ENCODE results near the gene DENND1C. TPM values are rescaled to one million over a fixed set of nuclear protein-coding genes. Genes with fewer than 3 reads are reported as not detected.

DENND1C gene
- total and polyA plus RNA-seq, 8 donors: 6.7 to 22.1 (median 18.8) TPM

DNA sequence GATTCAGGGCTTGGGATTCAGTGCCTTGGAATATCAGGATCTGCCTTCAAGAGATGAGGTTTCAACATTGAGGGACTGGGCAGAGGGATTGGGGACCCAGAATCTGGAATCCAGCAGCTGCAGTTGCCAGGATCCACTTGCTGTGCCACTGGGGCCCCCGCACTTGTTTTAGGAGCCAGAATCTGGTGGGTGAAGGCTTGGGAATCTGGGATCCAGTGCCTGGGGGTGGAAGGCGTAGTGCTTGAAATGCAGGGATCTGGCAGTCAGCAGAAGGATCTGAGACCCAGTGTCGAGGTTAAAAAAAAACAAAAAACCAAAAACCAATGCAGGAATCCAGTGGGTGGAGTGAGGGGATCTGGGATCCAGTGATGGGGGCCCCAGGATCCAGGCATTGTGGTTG, 40.7 kb downstream of the DENND1C start:
- Histone ChIP-seq H3K27me3 (no peaks in the 10 kb centered on the region), H3K4me3 (no peak overlapping the region), H3K36me3 (no peaks in the 10 kb centered on the region), H3K9me3 (no peaks in the 10 kb centered on the region), H3K27ac (no peak overlapping the region), H3K4me1 (no peaks in the 10 kb centered on the region)
- no peak for TF ChIP-seq CTCF (IDR thresholded peaks at IDR 0.05)
- DNase-seq (no peak), ATAC-seq (no peak)
- intact Hi-C loops (cut with DNase I): no loop called here

GRCh38 chr19:6439743-6440142, 41.8 kb downstream of the DENND1C start:
- DNase-seq (no peak), ATAC-seq (no peak)
- no peak for TF ChIP-seq CTCF (IDR thresholded peaks at IDR 0.05)
- Histone ChIP-seq H3K9me3 (no peaks in the 10 kb centered on the region), H3K27ac (no peak overlapping the region), H3K4me3 (no peak overlapping the region), H3K4me1 (no peaks in the 10 kb centered on the region), H3K27me3 (no peaks in the 10 kb centered on the region), H3K36me3 (no peaks in the 10 kb centered on the region)
- intact Hi-C loops (cut with DNase I): no loop called here

DNA sequence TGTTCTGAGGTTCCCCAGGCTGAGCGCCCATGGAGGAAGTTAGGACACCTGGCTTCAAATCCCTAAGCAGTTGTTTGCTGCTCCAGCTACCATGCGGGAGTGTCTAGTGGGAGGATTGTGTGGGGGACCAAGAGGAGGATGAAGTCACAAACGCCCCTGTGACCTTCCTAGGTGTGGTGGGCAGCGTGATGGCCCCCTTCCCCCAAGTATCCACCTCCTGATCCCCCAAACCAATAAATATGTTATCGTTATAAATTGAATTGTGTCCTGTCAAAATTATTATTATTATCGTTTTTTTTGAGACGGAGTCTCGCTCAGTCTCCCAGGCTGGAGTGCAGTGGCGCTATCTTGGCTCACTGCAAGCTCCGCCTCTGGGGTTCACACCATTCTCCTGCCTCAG, 47.9 kb downstream of the DENND1C start, which contains the start of gene SLC25A41:
Gene SLC25A41, minus strand, starts transcription at position 101 of the 400 bp plus-strand sequence. Its CDS starts 70 bp downstream, at position 31.
- TF ChIP-seq CTCF (IDR thresholded peaks at IDR 0.05): no peak
- Histone ChIP-seq H3K27ac (no peak within 1 kb of the TSS), H3K27me3 (no peaks in the 10 kb centered on the region), H3K36me3 (no peaks in the 10 kb centered on the region), H3K4me3 (no peak within 1 kb of the TSS), H3K4me1 (no peaks in the 10 kb centered on the region), H3K9me3 (no peaks in the 10 kb centered on the region)
- DNase-seq (no peak), ATAC-seq (no peak)
- intact Hi-C loops (cut with DNase I): no loop called here

- Histone ChIP-seq H3K27me3 (no peaks in the 10 kb centered on the region), H3K36me3 (no peaks in the 10 kb centered on the region), H3K4me3 (no peak overlapping the region), H3K27ac (no peak overlapping the region), H3K9me3 (no peaks in the 10 kb centered on the region), H3K4me1 (no peaks in the 10 kb centered on the region)
- DNase-seq: no peak
- intact Hi-C loops (cut with DNase I): no loop called here
- TF ChIP-seq CTCF (IDR thresholded peaks at IDR 0.05): no peak
- no peak for ATAC-seq
Observed at GRCh38 chr19:6433165-6433564, 48.4 kb downstream of the DENND1C start.

DNA sequence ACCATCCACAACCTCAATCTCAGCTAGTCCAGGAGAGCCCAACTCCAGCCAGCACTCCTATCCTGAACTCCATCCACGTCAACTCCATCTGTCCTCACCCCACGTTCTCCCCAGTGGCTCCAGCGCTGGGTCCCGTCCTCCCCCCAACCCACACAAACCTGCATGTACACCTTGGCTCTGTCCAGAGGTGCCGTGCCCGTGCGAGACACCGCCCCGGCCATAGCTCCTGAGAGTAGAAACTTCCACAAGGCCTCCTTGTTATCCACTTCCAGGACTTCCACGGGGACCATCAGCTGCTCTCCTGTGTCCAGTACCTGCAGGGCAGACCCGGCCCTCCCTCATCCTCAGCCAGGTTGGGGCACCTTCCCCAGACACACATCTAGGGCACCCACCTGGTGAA, 49.7 kb downstream of the DENND1C start:
- Histone ChIP-seq H3K9me3 (no peaks in the 10 kb centered on the region), H3K27me3 (no peaks in the 10 kb centered on the region), H3K27ac (no peak overlapping the region), H3K36me3 (no peaks in the 10 kb centered on the region), H3K4me1 (no peaks in the 10 kb centered on the region), H3K4me3 (no peak overlapping the region)
- ATAC-seq (no peak), DNase-seq (no peak)
- no peak for TF ChIP-seq CTCF (IDR thresholded peaks at IDR 0.05)
- intact Hi-C loops (cut with DNase I): no loop called here

Measured in left lung (tissue), 10 donors.